ENCODE data around the gene GALNT15. TPM values are rescaled to one million over a fixed set of nuclear protein-coding genes. Genes with fewer than 3 reads are reported as not detected.

The GALNT15 gene
- total and polyA plus RNA-seq, 3 experiments from 2014 or later = not detected

GRCh38 chr3:16183601-16184270, 9.3 kb downstream of the GALNT15 start:
- no peaks in the 10 kb centered on the region for H3K9me3 ChIP-seq (ENCODE audit: low read length)
- no peak overlapping the region for H3K4me3 ChIP-seq (ENCODE audit: low read length)
- Mint-ChIP-seq H3K27ac (no peak overlapping the region), H3K9me3 (no peaks in the 10 kb centered on the region), H3K4me3 (no peak overlapping the region), H3K36me3 (no peaks in the 10 kb centered on the region), H3K4me1 (peaks cover 0 to 2% (median 2%) of the 10 kb centered on the region in 3 donors), H3K27me3 (peaks cover 7 to 14% of the 10 kb centered on the region in 2 donors)
- no peak for DNase-seq
- ChIA-PET CTCF (no interaction called here), POLR2A (no interaction called here)
- no peaks in the 10 kb centered on the region for H3K4me1 ChIP-seq (ENCODE audit: insufficient read depth, low read length)
- no peaks in the 10 kb centered on the region for H3K36me3 ChIP-seq (ENCODE audit: insufficient read depth, low read length)
- no peaks in the 10 kb centered on the region for H3K27me3 ChIP-seq (ENCODE audit: insufficient read depth, low read length, poor library complexity, severe bottlenecking)
- no peak overlapping the region for H3K27ac ChIP-seq (ENCODE audit: low read depth, low read length)

DNA sequence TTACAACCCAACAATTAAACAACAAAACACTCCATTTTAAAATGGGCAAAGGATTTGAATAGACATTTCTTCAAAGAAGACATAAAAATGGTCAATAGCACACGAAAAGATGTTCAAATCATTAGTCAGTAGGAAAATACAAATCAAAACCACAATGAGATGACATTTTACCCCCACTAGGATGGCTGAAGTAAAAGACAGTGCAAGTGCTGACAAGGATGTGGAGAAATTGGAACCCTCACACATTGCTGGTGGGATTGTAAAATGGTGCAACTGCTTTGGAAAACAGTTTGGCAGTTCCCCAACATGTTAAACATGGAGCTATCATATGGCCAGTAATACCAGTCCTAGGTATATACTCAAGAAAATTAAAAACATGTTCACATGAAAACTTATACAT, 11.6 kb downstream of the GALNT15 start:
- no peaks in the 10 kb centered on the region for H3K4me1 Mint-ChIP-seq
- POLR2A ChIA-PET = no interaction called here

DNA sequence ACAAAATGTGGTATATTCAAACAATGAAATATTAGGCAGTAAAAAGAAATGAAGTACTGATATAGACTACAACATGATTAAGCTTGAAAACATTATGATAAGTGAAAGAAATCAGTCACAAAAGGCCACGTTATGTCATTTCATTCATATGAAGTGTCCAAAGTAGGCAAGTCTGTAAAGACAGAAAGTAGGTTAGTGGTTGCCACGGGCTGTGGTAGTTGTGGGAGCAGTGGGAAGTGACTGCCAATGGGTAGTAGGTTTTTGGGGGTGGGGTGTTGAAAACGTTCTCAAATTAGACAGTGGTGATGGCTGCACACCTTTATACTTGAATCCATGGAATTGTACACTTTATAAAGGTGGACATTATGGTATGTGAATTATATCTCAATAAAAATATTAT, 12.1 kb downstream of the GALNT15 start:
- H3K27ac ChIP-seq (ENCODE audit: low read depth, low read length) = no peak overlapping the region
- H3K36me3 ChIP-seq (ENCODE audit: insufficient read depth, low read length) = no peaks in the 10 kb centered on the region
- Mint-ChIP-seq H3K4me3 (no peak overlapping the region), H3K9me3 (no peaks in the 10 kb centered on the region), H3K4me1 (no peaks in the 10 kb centered on the region), H3K27ac (peak overlapping the region in 1 of 8 donors; percentile 38), H3K36me3 (no peaks in the 10 kb centered on the region), H3K27me3 (peaks cover 7 to 11% of the 10 kb centered on the region in 2 donors)
- no peak overlapping the region for H3K4me3 ChIP-seq (ENCODE audit: low read length)
- no peak for DNase-seq
- H3K9me3 ChIP-seq (ENCODE audit: low read length) = no peaks in the 10 kb centered on the region
- H3K4me1 ChIP-seq (ENCODE audit: insufficient read depth, low read length) = no peaks in the 10 kb centered on the region
- CTCF ChIA-PET = no interaction called here
- H3K27me3 ChIP-seq (ENCODE audit: insufficient read depth, low read length, poor library complexity, severe bottlenecking) = no peaks in the 10 kb centered on the region
- POLR2A ChIA-PET = no interaction called here

More for the DNA sequence above, 11.6 kb downstream of the GALNT15 start:
- CTCF ChIA-PET = no interaction called here
- Histone ChIP-seq H3K27ac (ENCODE audit: low read depth, low read length) (no peak overlapping the region), H3K4me1 (ENCODE audit: insufficient read depth, low read length) (no peaks in the 10 kb centered on the region), H3K36me3 (ENCODE audit: insufficient read depth, low read length) (no peaks in the 10 kb centered on the region), H3K9me3 (ENCODE audit: low read length) (no peaks in the 10 kb centered on the region), H3K27me3 (ENCODE audit: insufficient read depth, low read length, poor library complexity, severe bottlenecking) (no peaks in the 10 kb centered on the region), H3K4me3 (ENCODE audit: low read length) (no peak overlapping the region)
- peaks cover 7 to 11% of the 10 kb centered on the region in 2 donors for H3K27me3 Mint-ChIP-seq
- DNase-seq = no peak
- H3K4me3 Mint-ChIP-seq = no peak overlapping the region
- H3K27ac Mint-ChIP-seq = no peak overlapping the region
- H3K36me3 Mint-ChIP-seq = no peaks in the 10 kb centered on the region
- no peaks in the 10 kb centered on the region for H3K9me3 Mint-ChIP-seq

DNA sequence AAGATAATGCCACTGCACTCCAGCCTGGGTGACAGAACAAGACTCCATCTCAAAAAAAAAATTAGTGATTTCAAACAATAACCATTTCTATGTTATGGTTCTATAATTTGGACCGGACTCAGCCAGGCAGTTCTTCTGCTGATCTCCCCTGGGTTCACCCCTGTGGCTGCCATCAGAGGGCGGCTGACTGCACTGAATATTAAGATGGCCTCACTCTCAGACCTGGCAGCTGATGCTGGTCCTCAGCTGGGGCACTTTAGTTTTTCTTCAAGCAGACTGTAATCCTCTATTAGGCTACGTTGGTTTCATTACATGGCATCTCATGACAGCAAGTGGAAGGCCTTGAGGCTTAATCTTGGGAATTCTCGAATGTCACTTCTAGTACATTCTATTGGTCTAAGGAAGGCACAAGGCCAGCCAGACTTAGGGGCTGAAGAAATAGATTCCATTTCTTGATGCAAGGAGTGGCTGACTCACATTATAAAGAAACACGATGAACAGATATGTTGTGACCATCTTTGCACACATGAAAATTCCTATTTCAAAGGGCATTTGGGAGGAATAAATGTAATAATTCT, 12.8 kb downstream of the GALNT15 start:
- H3K9me3 Mint-ChIP-seq = no peaks in the 10 kb centered on the region

DNA sequence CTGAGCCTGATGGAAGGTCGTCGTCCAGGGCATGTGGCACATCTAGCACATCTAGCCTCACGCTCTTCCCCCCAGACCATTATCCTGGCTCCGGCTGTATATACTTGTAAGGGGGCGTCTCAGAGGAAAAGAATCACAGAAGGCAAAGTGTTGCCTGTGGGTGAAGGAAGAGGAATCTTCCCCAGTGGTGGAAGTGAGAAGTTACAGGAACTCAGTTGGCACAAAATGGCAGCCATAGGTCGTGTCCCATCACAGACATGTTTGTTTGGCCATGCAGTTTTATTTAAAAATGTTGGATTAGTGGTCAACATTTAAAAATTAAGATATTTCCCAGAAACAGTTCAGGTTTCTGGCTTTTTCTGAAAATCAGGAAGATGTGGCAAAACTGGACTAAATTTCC, 13.6 kb downstream of the GALNT15 start:
- H3K36me3 ChIP-seq (ENCODE audit: insufficient read depth, low read length) = no peaks in the 10 kb centered on the region
- Mint-ChIP-seq H3K27me3 (peaks cover 4 to 13% of the 10 kb centered on the region in 2 donors), H3K4me1 (no peaks in the 10 kb centered on the region), H3K36me3 (no peaks in the 10 kb centered on the region), H3K27ac (no peak overlapping the region), H3K4me3 (no peak overlapping the region), H3K9me3 (no peaks in the 10 kb centered on the region)
- H3K27me3 ChIP-seq (ENCODE audit: insufficient read depth, low read length, poor library complexity, severe bottlenecking) = no peaks in the 10 kb centered on the region
- no peaks in the 10 kb centered on the region for H3K9me3 ChIP-seq (ENCODE audit: low read length)
- no peak for DNase-seq
- no peak overlapping the region for H3K27ac ChIP-seq (ENCODE audit: low read depth, low read length)
- POLR2A ChIA-PET = no interaction called here
- CTCF ChIA-PET = interaction anchor here (2.5 kb wide), 1 partner anchor 9 kb away, joined by 9 read pairs; no protein-coding TSS in a partner anchor
- no peak overlapping the region for H3K4me3 ChIP-seq (ENCODE audit: low read length)
- H3K4me1 ChIP-seq (ENCODE audit: insufficient read depth, low read length) = no peaks in the 10 kb centered on the region

More for the DNA sequence above, 12.8 kb downstream of the GALNT15 start:
- DNase-seq = no peak
- Mint-ChIP-seq H3K27me3 (peaks cover 7 to 11% of the 10 kb centered on the region in 2 donors), H3K36me3 (no peaks in the 10 kb centered on the region), H3K27ac (no peak overlapping the region), H3K4me3 (no peak overlapping the region), H3K4me1 (no peaks in the 10 kb centered on the region)
- CTCF ChIA-PET = no interaction called here
- Histone ChIP-seq H3K4me1 (ENCODE audit: insufficient read depth, low read length) (no peaks in the 10 kb centered on the region), H3K27me3 (ENCODE audit: insufficient read depth, low read length, poor library complexity, severe bottlenecking) (no peaks in the 10 kb centered on the region), H3K27ac (ENCODE audit: low read depth, low read length) (no peak overlapping the region), H3K36me3 (ENCODE audit: insufficient read depth, low read length) (no peaks in the 10 kb centered on the region), H3K9me3 (ENCODE audit: low read length) (no peaks in the 10 kb centered on the region), H3K4me3 (ENCODE audit: low read length) (no peak overlapping the region)
- POLR2A ChIA-PET = no interaction called here

DNA sequence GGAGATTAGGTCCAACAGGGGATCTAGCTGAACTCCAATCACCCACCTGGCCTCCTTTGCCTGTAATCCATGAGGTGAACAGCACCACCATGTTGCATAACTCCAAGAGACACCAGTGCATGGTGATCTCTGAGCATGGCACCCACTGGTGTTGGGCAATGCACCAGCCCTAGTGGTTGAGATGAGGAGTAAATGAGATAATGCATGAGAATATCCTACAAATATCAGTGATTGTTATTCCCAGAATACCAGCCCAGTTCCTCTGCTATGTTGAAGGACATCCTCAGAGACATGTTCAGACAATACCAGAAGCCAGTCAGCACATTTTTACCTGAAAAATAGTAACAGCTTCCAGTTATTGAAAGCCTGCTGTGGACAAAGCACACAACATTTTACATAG, 14.7 kb downstream of the GALNT15 start:
- Histone ChIP-seq H3K4me3 (ENCODE audit: low read length) (no peak overlapping the region), H3K27me3 (ENCODE audit: insufficient read depth, low read length, poor library complexity, severe bottlenecking) (no peaks in the 10 kb centered on the region), H3K9me3 (ENCODE audit: low read length) (no peaks in the 10 kb centered on the region), H3K4me1 (ENCODE audit: insufficient read depth, low read length) (no peaks in the 10 kb centered on the region), H3K36me3 (ENCODE audit: insufficient read depth, low read length) (no peaks in the 10 kb centered on the region), H3K27ac (ENCODE audit: low read depth, low read length) (no peak overlapping the region)
- Mint-ChIP-seq H3K36me3 (no peaks in the 10 kb centered on the region), H3K4me3 (no peak overlapping the region), H3K27me3 (peaks cover 4 to 14% of the 10 kb centered on the region in 2 donors), H3K27ac (no peak overlapping the region), H3K9me3 (no peaks in the 10 kb centered on the region), H3K4me1 (no peaks in the 10 kb centered on the region)
- no peak for DNase-seq
- ChIA-PET POLR2A (no interaction called here), CTCF (interaction anchor here (2.5 kb wide), 1 partner anchor 10 kb away, joined by 9 read pairs; no protein-coding TSS in a partner anchor)

DNA sequence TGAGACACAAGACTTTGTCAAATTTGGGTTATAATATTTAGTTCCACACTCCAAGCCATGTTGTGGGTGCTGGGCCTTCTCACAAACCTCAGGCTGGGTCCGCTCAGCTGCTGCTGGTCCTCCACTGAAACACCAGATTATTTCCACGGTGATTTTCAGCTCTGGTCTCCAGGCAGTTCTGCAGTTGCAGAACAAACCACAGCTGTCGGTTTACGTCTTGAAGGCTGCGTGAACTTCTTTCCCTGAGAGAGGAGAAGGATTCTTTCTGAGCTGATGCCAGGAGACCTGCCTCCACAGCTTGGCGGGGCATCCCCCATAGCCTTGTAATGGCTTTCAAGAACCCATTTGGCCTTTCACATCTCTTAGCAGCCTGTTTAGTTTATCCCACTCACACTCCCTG, 16.2 kb downstream of the GALNT15 start:
- H3K9me3 ChIP-seq (ENCODE audit: low read length) = no peaks in the 10 kb centered on the region
- Mint-ChIP-seq H3K36me3 (no peaks in the 10 kb centered on the region), H3K27me3 (peaks cover 4 to 11% of the 10 kb centered on the region in 2 donors), H3K4me1 (no peaks in the 10 kb centered on the region), H3K4me3 (no peak overlapping the region), H3K9me3 (no peaks in the 10 kb centered on the region), H3K27ac (no peak overlapping the region)
- H3K27me3 ChIP-seq (ENCODE audit: insufficient read depth, low read length, poor library complexity, severe bottlenecking) = no peaks in the 10 kb centered on the region
- ChIA-PET POLR2A (no interaction called here), CTCF (interaction anchor here (1.3 kb wide), 1 partner anchor 12 kb away, joined by 4 read pairs; no protein-coding TSS in a partner anchor)
- H3K4me1 ChIP-seq (ENCODE audit: insufficient read depth, low read length) = no peaks in the 10 kb centered on the region
- no peak for DNase-seq
- no peak overlapping the region for H3K27ac ChIP-seq (ENCODE audit: low read depth, low read length)
- H3K36me3 ChIP-seq (ENCODE audit: insufficient read depth, low read length) = no peaks in the 10 kb centered on the region
- no peak overlapping the region for H3K4me3 ChIP-seq (ENCODE audit: low read length)

DNA sequence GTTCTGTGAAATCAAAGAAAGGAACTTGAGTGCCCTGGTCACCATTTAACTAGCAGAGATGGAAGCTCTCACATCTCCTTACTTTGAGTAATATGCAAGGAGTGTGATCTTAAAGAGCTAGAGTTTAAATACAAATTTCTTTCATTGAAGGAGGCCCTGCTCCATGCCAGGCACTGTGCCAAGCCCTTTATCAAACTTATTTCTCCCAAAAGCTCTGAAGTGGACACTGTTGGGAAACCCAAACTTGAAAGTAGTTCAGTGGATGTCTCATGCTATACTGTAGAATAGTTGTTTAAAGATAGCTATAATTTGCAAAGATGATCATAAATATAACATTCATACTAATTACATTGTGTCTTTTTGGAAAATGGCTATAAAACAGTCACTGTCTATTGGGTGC, 17.1 kb downstream of the GALNT15 start:
- no peaks in the 10 kb centered on the region for H3K4me1 ChIP-seq (ENCODE audit: insufficient read depth, low read length)
- H3K27me3 ChIP-seq (ENCODE audit: insufficient read depth, low read length, poor library complexity, severe bottlenecking) = no peaks in the 10 kb centered on the region
- no peak overlapping the region for H3K4me3 ChIP-seq (ENCODE audit: low read length)
- no peak overlapping the region for H3K27ac ChIP-seq (ENCODE audit: low read depth, low read length)
- Mint-ChIP-seq H3K9me3 (no peaks in the 10 kb centered on the region), H3K27me3 (peaks cover 4 to 11% of the 10 kb centered on the region in 2 donors), H3K27ac (no peak overlapping the region), H3K4me1 (no peaks in the 10 kb centered on the region), H3K36me3 (no peaks in the 10 kb centered on the region), H3K4me3 (no peak overlapping the region)
- H3K9me3 ChIP-seq (ENCODE audit: low read length) = no peaks in the 10 kb centered on the region
- H3K36me3 ChIP-seq (ENCODE audit: insufficient read depth, low read length) = no peaks in the 10 kb centered on the region
- DNase-seq = no peak
- POLR2A ChIA-PET = no interaction called here
- CTCF ChIA-PET = interaction anchor here (1.3 kb wide), 1 partner anchor 13 kb away, joined by 4 read pairs; no protein-coding TSS in a partner anchor
